ENCODE results near the gene TGFBR1. TPM values are rescaled to one million over a fixed set of nuclear protein-coding genes. Genes with fewer than 3 reads are reported as not detected.
"Not testable (repeated sequence)": the region's sequence is repeated elsewhere in the genome, so short reads cannot be mapped to it uniquely, and the experiment has no call there.

Gene TGFBR1
- polyA plus RNA-seq, 10 donors: 20.9 to 33.7 (median 26.0) TPM

- no peak for DNase-seq
Observed at GRCh38 chr9:99073985-99074901, 30.7 kb upstream of the TGFBR1 start.

- DNase-seq: no peak
Observed at GRCh38 chr9:99074902-99075245, 30.0 kb upstream of the TGFBR1 start.

- DNase-seq: peak in 1 of 3 donors; percentile 67
Observed at GRCh38 chr9:99075246-99075912, 29.5 kb upstream of the TGFBR1 start.

- DNase-seq: no peak
Observed at GRCh38 chr9:99076030-99076429, 28.9 kb upstream of the TGFBR1 start.

GRCh38 chr9:99076483-99077171 is 28.3 kb upstream of the TGFBR1 start:
- DNase-seq: no peak

GRCh38 chr9:99078717-99079116 is 26.2 kb upstream of the TGFBR1 start:
- DNase-seq: no peak

GRCh38 chr9:99079542-99079941 is 25.4 kb upstream of the TGFBR1 start:
- no peak for DNase-seq

GRCh38 chr9:99083051-99083450 is 21.9 kb upstream of the TGFBR1 start:
- DNase-seq: no peak

GRCh38 chr9:99085949-99086948 is 18.7 kb upstream of the TGFBR1 start:
- DNase-seq: peak in 1 of 3 donors; percentile 48

GRCh38 chr9:99087462-99087861 is 17.5 kb upstream of the TGFBR1 start:
- no peak for DNase-seq

- DNase-seq: peak in 1 of 3 donors; percentile 29
Observed at GRCh38 chr9:99090336-99091130, 14.4 kb upstream of the TGFBR1 start.

GRCh38 chr9:99092643-99093491 is 12.0 kb upstream of the TGFBR1 start:
- no peak for DNase-seq

GRCh38 chr9:99093492-99093791 is 11.5 kb upstream of the TGFBR1 start:
- DNase-seq: no peak

- no peak for DNase-seq
Observed at GRCh38 chr9:99095565-99095964, 9.3 kb upstream of the TGFBR1 start.

GRCh38 chr9:99096409-99096808 is 8.5 kb upstream of the TGFBR1 start:
- no peak for DNase-seq

- not testable (repeated sequence) for DNase-seq
Observed at GRCh38 chr9:99099806-99100585, 4.9 kb upstream of the TGFBR1 start.

GRCh38 chr9:99101271-99101670 is 3.6 kb upstream of the TGFBR1 start:
- no peak for DNase-seq

GRCh38 chr9:99101812-99102211 is 3.1 kb upstream of the TGFBR1 start:
- no peak for DNase-seq
